ENCODE results near the gene SCG5. TPM values are rescaled to one million over a fixed set of nuclear protein-coding genes. Genes with fewer than 3 reads are reported as not detected.

The SCG5 gene
- polyA plus RNA-seq, 1 donor from 2014 or later: not detected

GRCh38 chr15:32674681-32675080 is 33.2 kb downstream of the SCG5 start:
- no peaks in the 10 kb centered on the region for H3K4me1 Mint-ChIP-seq

GRCh38 chr15:32675466-32675865 is 34.0 kb downstream of the SCG5 start:
- H3K4me1 Mint-ChIP-seq: no peaks in the 10 kb centered on the region
- H3K36me3 Mint-ChIP-seq: no peaks in the 10 kb centered on the region
- no peak overlapping the region for H3K27ac Mint-ChIP-seq
- H3K9me3 Mint-ChIP-seq: no peaks in the 10 kb centered on the region
- no peak overlapping the region for H3K4me3 Mint-ChIP-seq
- no peaks in the 10 kb centered on the region for H3K27me3 Mint-ChIP-seq

More at GRCh38 chr15:32674681-32675080, 33.2 kb downstream of the SCG5 start:
- Mint-ChIP-seq H3K27me3 (no peaks in the 10 kb centered on the region), H3K27ac (no peak overlapping the region), H3K9me3 (no peaks in the 10 kb centered on the region), H3K36me3 (no peaks in the 10 kb centered on the region), H3K4me3 (no peak overlapping the region)

- H3K27ac Mint-ChIP-seq: no peak overlapping the region
- H3K36me3 Mint-ChIP-seq: no peaks in the 10 kb centered on the region
- H3K4me3 Mint-ChIP-seq: no peak overlapping the region
- H3K27me3 Mint-ChIP-seq: no peaks in the 10 kb centered on the region
- no peaks in the 10 kb centered on the region for H3K9me3 Mint-ChIP-seq
- no peaks in the 10 kb centered on the region for H3K4me1 Mint-ChIP-seq
Observed at GRCh38 chr15:32676169-32676568, 34.7 kb downstream of the SCG5 start.

- no peak overlapping the region for H3K27ac Mint-ChIP-seq
- H3K9me3 Mint-ChIP-seq: no peaks in the 10 kb centered on the region
- H3K27me3 Mint-ChIP-seq: no peaks in the 10 kb centered on the region
- no peaks in the 10 kb centered on the region for H3K36me3 Mint-ChIP-seq
- H3K4me1 Mint-ChIP-seq: no peaks in the 10 kb centered on the region
- no peak overlapping the region for H3K4me3 Mint-ChIP-seq
Observed at GRCh38 chr15:32677238-32677750, 35.8 kb downstream of the SCG5 start.

- H3K27me3 Mint-ChIP-seq: no peaks in the 10 kb centered on the region
- H3K9me3 Mint-ChIP-seq: no peaks in the 10 kb centered on the region
- no peak overlapping the region for H3K27ac Mint-ChIP-seq
- no peak overlapping the region for H3K4me3 Mint-ChIP-seq
- no peaks in the 10 kb centered on the region for H3K36me3 Mint-ChIP-seq
- H3K4me1 Mint-ChIP-seq: no peaks in the 10 kb centered on the region
Observed at GRCh38 chr15:32679298-32679690, 37.8 kb downstream of the SCG5 start.

- no peak overlapping the region for H3K27ac Mint-ChIP-seq
- H3K4me1 Mint-ChIP-seq: no peaks in the 10 kb centered on the region
- H3K9me3 Mint-ChIP-seq: peaks cover 0 to 2% (median 0%) of the 10 kb centered on the region in 3 donors
- no peaks in the 10 kb centered on the region for H3K27me3 Mint-ChIP-seq
- no peaks in the 10 kb centered on the region for H3K36me3 Mint-ChIP-seq
- H3K4me3 Mint-ChIP-seq: no peak overlapping the region
Observed at GRCh38 chr15:32682569-32682968, 41.1 kb downstream of the SCG5 start.

- no peak overlapping the region for H3K27ac Mint-ChIP-seq
- H3K36me3 Mint-ChIP-seq: no peaks in the 10 kb centered on the region
- H3K27me3 Mint-ChIP-seq: no peaks in the 10 kb centered on the region
- H3K4me3 Mint-ChIP-seq: no peak overlapping the region
- H3K4me1 Mint-ChIP-seq: no peaks in the 10 kb centered on the region
- peaks cover 0 to 2% (median 0%) of the 10 kb centered on the region in 3 donors for H3K9me3 Mint-ChIP-seq
Observed at GRCh38 chr15:32682977-32683630, 41.6 kb downstream of the SCG5 start.

GRCh38 chr15:32683906-32684584 is 42.5 kb downstream of the SCG5 start:
- Mint-ChIP-seq H3K27me3 (no peaks in the 10 kb centered on the region), H3K36me3 (no peaks in the 10 kb centered on the region), H3K4me3 (no peak overlapping the region), H3K27ac (no peak overlapping the region), H3K9me3 (peaks cover 0 to 2% (median 0%) of the 10 kb centered on the region in 3 donors), H3K4me1 (no peaks in the 10 kb centered on the region)

GRCh38 chr15:32685576-32685975 is 44.1 kb downstream of the SCG5 start:
- Mint-ChIP-seq H3K4me3 (no peak overlapping the region), H3K9me3 (peaks cover 0 to 2% (median 0%) of the 10 kb centered on the region in 3 donors), H3K27me3 (no peaks in the 10 kb centered on the region), H3K4me1 (no peaks in the 10 kb centered on the region), H3K36me3 (no peaks in the 10 kb centered on the region), H3K27ac (no peak overlapping the region)

GRCh38 chr15:32687556-32687955 is 46.0 kb downstream of the SCG5 start:
- no peaks in the 10 kb centered on the region for H3K4me1 Mint-ChIP-seq
- H3K27ac Mint-ChIP-seq: no peak overlapping the region
- peaks cover 0 to 2% (median 0%) of the 10 kb centered on the region in 3 donors for H3K9me3 Mint-ChIP-seq
- no peak overlapping the region for H3K4me3 Mint-ChIP-seq
- no peaks in the 10 kb centered on the region for H3K27me3 Mint-ChIP-seq
- no peaks in the 10 kb centered on the region for H3K36me3 Mint-ChIP-seq

- H3K27me3 Mint-ChIP-seq: no peaks in the 10 kb centered on the region
- H3K4me3 Mint-ChIP-seq: no peak overlapping the region
- H3K9me3 Mint-ChIP-seq: peaks cover 0 to 2% (median 0%) of the 10 kb centered on the region in 3 donors
- no peaks in the 10 kb centered on the region for H3K4me1 Mint-ChIP-seq
- no peak overlapping the region for H3K27ac Mint-ChIP-seq
- no peaks in the 10 kb centered on the region for H3K36me3 Mint-ChIP-seq
Observed at GRCh38 chr15:32688151-32688639, 46.7 kb downstream of the SCG5 start.

- H3K27ac Mint-ChIP-seq: no peak overlapping the region
Observed at GRCh38 chr15:32690941-32691688, 49.6 kb downstream of the SCG5 start.

GRCh38 chr15:32691689-32692038 is 50.2 kb downstream of the SCG5 start:
- Mint-ChIP-seq H3K27ac (no peak overlapping the region), H3K36me3 (no peaks in the 10 kb centered on the region), H3K4me1 (no peaks in the 10 kb centered on the region), H3K4me3 (no peak overlapping the region), H3K27me3 (no peaks in the 10 kb centered on the region), H3K9me3 (peaks cover 0 to under 1% (median 0%) of the 10 kb centered on the region in 3 donors)

More at GRCh38 chr15:32690941-32691688, 49.6 kb downstream of the SCG5 start:
- H3K4me1 Mint-ChIP-seq: no peaks in the 10 kb centered on the region
- no peaks in the 10 kb centered on the region for H3K27me3 Mint-ChIP-seq
- H3K4me3 Mint-ChIP-seq: no peak overlapping the region
- peaks cover 0 to 2% (median 0%) of the 10 kb centered on the region in 3 donors for H3K9me3 Mint-ChIP-seq
- H3K36me3 Mint-ChIP-seq: no peaks in the 10 kb centered on the region

- H3K27me3 Mint-ChIP-seq: no peaks in the 10 kb centered on the region
- H3K9me3 Mint-ChIP-seq: no peaks in the 10 kb centered on the region
- no peaks in the 10 kb centered on the region for H3K36me3 Mint-ChIP-seq
- no peaks in the 10 kb centered on the region for H3K4me1 Mint-ChIP-seq
- no peak overlapping the region for H3K4me3 Mint-ChIP-seq
- H3K27ac Mint-ChIP-seq: no peak overlapping the region
Observed at GRCh38 chr15:32692286-32692685, 50.8 kb downstream of the SCG5 start.

Measured in IgD-negative memory B cell (primary cell).